ENCODE results near the gene CRISPLD2.

- TF ChIP-seq CTCF (IDR thresholded peaks at IDR 0.05 in 8 of 11, conservative IDR thresholded peaks at IDR 0.05 in 3 of 11) (no peak), POLR2A (IDR thresholded peaks at IDR 0.05) (no peak)
Measured at GRCh38 chr16:84886497-84887090, 66.8 kb downstream of the CRISPLD2 start.

Measured in spleen (tissue), 7 donors.